Tibial artery (tissue), 4 donors: ENCODE data around the gene ZER1.
"Not testable (repeated sequence)": the region's sequence is repeated elsewhere in the genome, so short reads cannot be mapped to it uniquely, and the experiment has no call there.

Experiments
- DNase-seq, 2 donors: peaks; one replicate each; pipeline ENCODE4 v3.0.0-alpha.2; 2019
- H3K27ac ChIP-seq, 2 donors: fragments of 200-600 bp; sonication (generic) in 1 of 2; 1 replicate in 1 of 2; 2 replicates in 1 of 2; pipeline ENCODE4 v1.5.1; 2018 to 2019; ENCODE audit warnings: mild to moderate bottlenecking in 1 of 2
- H3K27me3 ChIP-seq, 2 donors: fragments of 200-600 bp; sonication (generic) in 1 of 2; one replicate each; pipeline versions ENCODE4 v1.5.1 to v1.6.0; 2016 to 2019
- H3K36me3 ChIP-seq, 3 donors: fragments of 200-600 bp; sonication (generic) in 2 of 3; one replicate each; pipeline ENCODE4 v1.5.1; 2016 to 2019; ENCODE audit warnings: mild to moderate bottlenecking in 2 of 3
- H3K4me1 ChIP-seq, 4 donors: fragments of 200-600 bp; sonication (generic) in 2 of 4; 1 replicate in 3 of 4; 2 replicates in 1 of 4; pipeline ENCODE4 v1.5.1; 2016 to 2019
- H3K4me3 ChIP-seq, 2 donors: fragments of 200-600 bp; sonication (generic) in 1 of 2; 1 replicate in 1 of 2; 2 replicates in 1 of 2; pipeline ENCODE4 v1.5.1; 2018 to 2019; ENCODE audit warnings: mild to moderate bottlenecking in 2 of 2
- H3K9me3 ChIP-seq, 3 donors: fragments of 200-600 bp; sonication (generic) in 1 of 3; one replicate each; pipeline ENCODE4 v1.5.1; 2016 to 2019
- intact Hi-C: fragments of 100-400 bp; cut with DNase I; formaldehyde crosslinking; loops from one replicate; pipeline ENCODE4 v1.15.0; 2023; ENCODE audit warnings: low total_unique reads
- TF ChIP-seq, protein P1 (sequence below), 2 experiments: fragments of 200-600 bp in 1 of 2; fragments of 450-650 bp in 1 of 2; IDR thresholded peaks; one replicate each; pipeline ENCODE4 v1.5.1; 2017 to 2019; ENCODE audit warnings: antibody characterized with exemption in 2 of 2, mild to moderate bottlenecking in 1 of 2, moderate library complexity in 1 of 2

Gene ZER1

DNA sequence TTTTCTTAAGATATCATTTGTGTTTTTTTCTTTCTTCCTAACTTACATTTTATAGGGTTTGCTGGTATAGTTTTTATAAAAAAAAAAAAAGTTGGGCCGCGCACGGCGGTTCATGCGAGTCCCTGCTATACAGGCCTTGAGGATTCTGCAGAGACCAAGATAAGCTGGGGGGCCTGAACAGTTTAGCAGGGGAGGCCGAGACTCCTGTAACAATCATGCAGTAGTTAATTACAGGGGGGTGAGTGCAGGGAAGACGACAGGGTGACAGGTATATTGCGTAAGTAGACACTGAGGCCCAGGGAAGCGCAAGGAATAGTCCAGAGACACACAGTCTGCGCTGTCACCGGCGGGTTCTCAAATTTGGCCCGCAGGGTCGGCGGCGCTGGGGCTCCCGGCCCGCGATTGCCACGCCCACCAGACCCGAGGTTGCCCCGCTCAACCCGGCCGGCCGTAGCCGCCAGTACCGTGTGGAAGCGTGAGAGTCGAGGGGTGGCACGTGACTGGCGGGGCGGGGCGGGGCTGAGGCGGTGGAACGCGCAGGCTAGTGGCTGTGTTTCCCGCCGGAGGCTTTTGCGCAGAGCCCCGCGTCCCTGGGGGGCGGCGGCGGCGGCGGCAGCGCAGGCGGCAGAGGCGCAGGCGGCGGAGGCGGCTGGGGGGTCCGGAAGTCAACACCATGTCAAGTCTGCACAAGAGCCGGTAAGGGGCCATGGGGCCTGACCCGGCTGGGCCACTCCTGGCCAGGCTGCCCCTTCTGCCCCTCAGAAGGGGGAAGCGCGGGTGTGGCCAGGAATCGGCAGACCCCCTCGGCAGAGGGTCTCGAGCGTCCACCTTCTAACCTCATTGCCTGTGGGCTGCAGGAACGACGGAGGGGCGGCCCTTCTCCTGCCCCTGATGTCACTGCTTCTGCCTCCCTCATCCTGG, 15.2 kb upstream of the ZER1 start, which contains the start of gene TBC1D13:
Gene TBC1D13, plus strand, starts transcription at position 573 of the 921 bp plus-strand sequence. Its CDS starts 101 bp downstream, at position 674.
- no peaks in the 10 kb centered on the region for H3K9me3 ChIP-seq
- H3K36me3 ChIP-seq, result peaks cover 11 to 30% (median 12%) of the 10 kb centered on the region in 3 donors
- H3K27me3 ChIP-seq, result no peaks in the 10 kb centered on the region
- DNase-seq, result peak; percentile 85 to 95
- intact Hi-C loops, result loop anchor here (2.0 kb wide), 1 partner anchor 14 kb away; no protein-coding TSS in a partner anchor
- TF ChIP-seq, protein P1, sequence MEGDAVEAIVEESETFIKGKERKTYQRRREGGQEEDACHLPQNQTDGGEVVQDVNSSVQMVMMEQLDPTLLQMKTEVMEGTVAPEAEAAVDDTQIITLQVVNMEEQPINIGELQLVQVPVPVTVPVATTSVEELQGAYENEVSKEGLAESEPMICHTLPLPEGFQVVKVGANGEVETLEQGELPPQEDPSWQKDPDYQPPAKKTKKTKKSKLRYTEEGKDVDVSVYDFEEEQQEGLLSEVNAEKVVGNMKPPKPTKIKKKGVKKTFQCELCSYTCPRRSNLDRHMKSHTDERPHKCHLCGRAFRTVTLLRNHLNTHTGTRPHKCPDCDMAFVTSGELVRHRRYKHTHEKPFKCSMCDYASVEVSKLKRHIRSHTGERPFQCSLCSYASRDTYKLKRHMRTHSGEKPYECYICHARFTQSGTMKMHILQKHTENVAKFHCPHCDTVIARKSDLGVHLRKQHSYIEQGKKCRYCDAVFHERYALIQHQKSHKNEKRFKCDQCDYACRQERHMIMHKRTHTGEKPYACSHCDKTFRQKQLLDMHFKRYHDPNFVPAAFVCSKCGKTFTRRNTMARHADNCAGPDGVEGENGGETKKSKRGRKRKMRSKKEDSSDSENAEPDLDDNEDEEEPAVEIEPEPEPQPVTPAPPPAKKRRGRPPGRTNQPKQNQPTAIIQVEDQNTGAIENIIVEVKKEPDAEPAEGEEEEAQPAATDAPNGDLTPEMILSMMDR (IDR thresholded peaks at IDR 0.05), result no peak
- H3K27ac ChIP-seq, result peak within 1 kb of the TSS; percentile 76 to 80
- peak within 1 kb of the TSS; percentile 68 to 70 for H3K4me3 ChIP-seq
- peaks cover 6 to 18% (median 12%) of the 10 kb centered on the region in 4 donors for H3K4me1 ChIP-seq

GRCh38 chr9:128785427-128785826, 13.7 kb upstream of the ZER1 start:
- Histone ChIP-seq H3K4me3 (no peak overlapping the region), H3K27me3 (no peaks in the 10 kb centered on the region), H3K9me3 (no peaks in the 10 kb centered on the region), H3K27ac (no peak overlapping the region), H3K36me3 (peaks cover 0 to 15% (median 0%) of the 10 kb centered on the region in 3 donors), H3K4me1 (peaks cover 6 to 18% (median 12%) of the 10 kb centered on the region in 4 donors)
- intact Hi-C loops, result no loop called here
- no peak for DNase-seq
- TF ChIP-seq, protein P1 (IDR thresholded peaks at IDR 0.05), result no peak

GRCh38 chr9:128782669-128783068, 10.9 kb upstream of the ZER1 start:
- Histone ChIP-seq H3K4me1 (peaks cover 0 to 5% (median under 1%) of the 10 kb centered on the region in 4 donors), H3K9me3 (no peaks in the 10 kb centered on the region), H3K27me3 (no peaks in the 10 kb centered on the region), H3K36me3 (no peaks in the 10 kb centered on the region), H3K27ac (no peak overlapping the region), H3K4me3 (no peak overlapping the region)
- TF ChIP-seq, protein P1 (IDR thresholded peaks at IDR 0.05), result no peak
- no peak for DNase-seq
- intact Hi-C loops, result no loop called here

GRCh38 chr9:128781187-128782070, 9.7 kb upstream of the ZER1 start:
- intact Hi-C loops, result no loop called here
- TF ChIP-seq, protein P1 (IDR thresholded peaks at IDR 0.05), result no peak
- H3K9me3 ChIP-seq, result no peaks in the 10 kb centered on the region

DNA sequence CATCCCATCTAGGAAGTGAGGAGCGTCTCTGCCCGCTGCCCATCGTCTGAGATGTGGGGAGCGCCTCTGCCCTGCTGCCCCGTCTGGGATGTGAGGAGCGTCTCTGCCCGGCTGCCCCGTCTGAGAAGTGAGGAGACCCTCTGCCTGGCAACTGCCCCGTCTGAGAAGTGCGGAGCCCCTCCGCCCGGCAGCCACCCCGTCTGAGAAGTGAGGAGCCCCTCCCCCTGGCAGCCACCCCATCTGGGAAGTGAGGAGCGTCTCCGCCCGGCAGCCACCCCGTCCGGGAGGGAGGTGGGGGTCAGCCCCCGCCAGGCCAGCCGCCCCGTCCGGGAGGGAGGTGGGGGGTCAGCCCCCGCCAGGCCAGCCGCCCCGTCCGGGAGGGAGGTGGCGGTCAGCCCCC, 8.4 kb upstream of the ZER1 start:
- H3K27ac ChIP-seq, H3K9me3 ChIP-seq, H3K4me3 ChIP-seq, H3K27me3 ChIP-seq, H3K4me1 ChIP-seq, intact Hi-C loops, DNase-seq, H3K36me3 ChIP-seq: not testable (repeated sequence)

More at GRCh38 chr9:128781187-128782070, 9.7 kb upstream of the ZER1 start:
- no peak for DNase-seq
- Histone ChIP-seq H3K36me3 (no peaks in the 10 kb centered on the region), H3K27ac (no peak overlapping the region), H3K4me1 (peaks cover 0 to 1% (median 0%) of the 10 kb centered on the region in 4 donors), H3K27me3 (no peaks in the 10 kb centered on the region), H3K4me3 (no peak overlapping the region)
